Measurements from ENCODE around the gene PRLR.

The PRLR gene

DNA sequence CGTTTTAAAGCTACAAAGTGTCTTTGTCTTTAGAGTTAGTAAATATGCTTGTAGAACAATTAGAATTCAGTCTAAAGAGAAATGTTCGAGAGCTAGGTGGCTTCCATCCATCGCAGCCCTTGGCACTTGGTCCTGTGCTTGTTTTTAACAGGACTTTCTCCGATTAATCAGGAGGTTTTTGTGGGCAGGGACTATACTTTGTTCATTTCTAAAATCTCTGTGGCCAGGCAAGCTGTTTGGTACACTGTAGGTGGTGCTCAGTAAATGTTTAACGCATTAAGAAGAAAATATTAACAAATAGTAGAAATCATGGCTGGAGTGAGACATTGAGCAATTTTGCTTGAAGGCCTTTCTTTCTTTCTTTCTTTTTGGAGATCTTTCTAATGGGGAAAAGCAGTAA is 203.3 kb downstream of the PRLR start:
- no peak for DNase-seq

DNA sequence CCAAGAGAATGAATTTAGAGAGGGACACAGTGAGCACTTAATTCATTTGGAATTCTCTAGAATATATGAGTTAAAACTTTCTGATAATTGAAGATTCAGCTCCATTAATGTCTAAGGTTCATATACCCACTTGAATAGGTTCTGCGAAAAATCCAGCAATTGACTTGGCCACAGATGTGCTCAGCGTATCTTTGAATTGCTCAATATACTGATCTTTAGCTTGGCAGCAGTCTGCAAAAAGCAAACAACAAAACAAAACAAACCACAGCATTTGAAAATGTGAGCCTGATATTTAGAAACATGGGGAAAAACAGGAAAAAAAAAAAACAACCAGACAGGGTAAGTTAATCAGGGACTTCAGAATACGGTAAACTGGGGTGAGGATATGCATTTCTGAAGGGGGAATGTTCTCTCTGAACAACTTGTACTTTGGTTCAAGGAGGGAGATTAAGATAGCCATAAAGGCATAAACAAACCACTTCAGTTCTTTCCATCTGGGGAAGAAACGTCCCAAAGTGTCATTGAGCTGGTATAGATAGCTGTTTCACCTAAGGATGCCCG is 203.9 kb downstream of the PRLR start:
- DNase-seq = no peak

DNA sequence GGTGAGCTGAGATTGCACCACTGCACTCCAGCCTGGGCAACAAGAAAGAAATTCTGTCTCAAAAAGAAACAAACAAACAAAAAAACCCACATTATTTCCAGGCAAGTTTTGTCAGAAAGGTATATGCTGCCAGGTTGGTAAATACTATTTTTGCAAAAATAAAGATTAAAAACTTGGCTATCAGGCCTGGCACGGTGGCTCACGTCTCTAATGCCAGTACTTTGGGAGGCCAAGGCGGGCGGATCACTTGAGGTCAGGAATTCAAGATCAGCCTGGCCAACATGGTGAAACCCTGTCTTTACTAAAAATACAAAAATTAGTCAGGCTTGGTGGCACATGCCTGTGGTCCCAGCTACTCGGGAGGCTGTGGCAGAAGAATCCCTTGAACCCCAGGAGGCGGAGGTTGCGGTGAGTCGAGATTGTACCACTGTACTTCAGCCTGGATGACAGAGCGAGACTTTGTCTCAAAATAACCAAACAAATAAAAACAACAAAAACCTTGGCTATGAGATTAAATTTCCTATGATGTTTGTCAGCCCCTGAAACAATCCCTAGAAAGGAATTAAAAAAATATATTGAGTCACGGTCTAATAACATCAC is 205.3 kb downstream of the PRLR start:
- DNase-seq = no peak

DNA sequence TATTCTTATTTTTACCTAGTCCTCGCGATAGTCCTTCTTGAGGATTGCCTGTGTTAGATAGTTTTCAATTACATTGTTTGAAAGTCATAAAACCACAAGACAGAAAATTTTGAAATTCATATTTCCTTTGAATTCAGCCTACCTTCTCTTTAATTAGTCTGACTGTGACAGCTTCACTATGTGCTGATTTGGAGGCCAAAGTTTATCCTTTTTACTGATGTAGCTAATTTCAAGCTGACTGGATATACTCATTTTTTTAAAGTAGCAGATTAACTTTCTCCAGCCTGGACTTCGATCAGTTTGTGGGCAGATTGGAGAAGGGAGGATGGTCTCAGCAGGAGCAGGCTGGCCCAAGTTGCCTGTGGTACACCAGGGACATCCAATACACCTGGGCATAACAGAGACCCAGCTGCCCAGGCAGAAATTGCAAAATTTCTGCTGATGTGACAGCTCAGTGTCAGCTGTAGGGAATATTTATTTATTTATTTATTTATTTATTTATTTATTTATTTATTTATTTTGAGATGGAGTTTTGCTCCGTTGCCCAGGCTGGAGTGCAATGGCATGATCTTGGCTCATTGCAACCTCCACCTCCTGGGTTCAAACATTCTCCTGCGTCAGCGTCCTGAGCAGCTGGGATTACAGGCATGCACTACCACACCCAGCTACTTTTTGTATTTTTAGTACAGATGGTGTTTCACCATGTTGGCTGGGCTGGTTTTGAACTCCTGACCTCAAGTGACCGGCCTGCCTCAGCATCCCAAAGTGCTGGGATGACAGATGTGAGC is 206.7 kb downstream of the PRLR start:
- DNase-seq = no peak

DNA sequence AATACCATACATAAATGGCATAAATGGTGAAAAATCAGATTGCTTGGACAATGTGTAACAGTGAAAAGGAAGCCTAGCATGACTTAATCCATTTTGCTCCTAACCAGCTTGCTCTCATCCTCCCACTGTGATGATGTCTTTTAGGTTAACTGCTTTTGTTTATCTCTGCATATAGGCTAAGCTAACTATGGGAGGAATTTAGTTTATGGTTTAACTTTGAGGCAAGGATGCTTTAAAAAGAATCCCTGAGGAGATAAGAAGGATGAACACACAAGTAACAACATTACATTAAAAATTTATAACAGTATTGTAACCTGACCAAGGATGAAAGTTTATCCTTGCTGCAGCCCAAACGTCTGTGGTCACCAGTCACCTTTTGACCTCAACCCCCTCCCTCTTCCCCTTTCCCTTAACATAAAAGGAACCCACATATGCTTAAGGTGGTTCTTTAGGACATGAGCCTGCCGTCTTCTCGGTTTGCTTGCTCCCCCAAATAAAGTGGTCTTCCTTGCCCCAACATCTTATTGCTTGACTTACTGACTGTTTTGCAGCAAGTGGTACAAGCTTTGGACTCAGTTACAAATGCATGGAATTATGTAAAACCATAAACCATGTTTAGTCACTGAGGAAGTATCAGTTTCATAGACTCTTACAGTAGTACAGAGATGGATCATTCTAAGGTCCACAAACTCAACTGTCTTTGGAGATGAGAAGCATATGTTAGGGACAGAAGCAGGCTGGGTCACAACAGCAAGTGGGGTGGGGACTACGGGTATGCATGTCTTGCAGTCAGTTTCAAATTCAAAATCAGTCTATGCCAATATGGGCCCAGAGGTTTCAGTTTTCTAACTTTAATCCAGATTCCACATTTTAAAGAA is 213.9 kb downstream of the PRLR start:
- DNase-seq = no peak

DNA sequence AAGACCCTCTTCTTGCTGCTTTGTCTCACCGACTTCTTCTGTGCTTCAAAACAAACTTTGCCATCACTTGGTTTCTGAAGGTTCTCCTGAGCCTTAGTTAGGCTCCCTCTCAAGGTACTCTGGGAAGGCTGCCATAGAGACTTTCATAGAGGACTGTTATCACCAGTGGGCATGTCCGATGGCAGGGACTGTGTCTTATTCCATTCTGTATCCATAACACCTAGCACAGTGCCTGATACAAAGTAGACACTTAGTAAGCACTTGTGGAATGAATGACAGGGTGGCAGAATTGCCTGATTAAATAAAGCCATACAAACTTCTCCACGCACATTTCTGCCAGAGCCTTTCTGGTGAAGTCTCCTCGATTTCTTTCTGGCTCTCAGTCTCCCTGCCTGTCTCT is 215.2 kb downstream of the PRLR start:
- no peak for DNase-seq

DNA sequence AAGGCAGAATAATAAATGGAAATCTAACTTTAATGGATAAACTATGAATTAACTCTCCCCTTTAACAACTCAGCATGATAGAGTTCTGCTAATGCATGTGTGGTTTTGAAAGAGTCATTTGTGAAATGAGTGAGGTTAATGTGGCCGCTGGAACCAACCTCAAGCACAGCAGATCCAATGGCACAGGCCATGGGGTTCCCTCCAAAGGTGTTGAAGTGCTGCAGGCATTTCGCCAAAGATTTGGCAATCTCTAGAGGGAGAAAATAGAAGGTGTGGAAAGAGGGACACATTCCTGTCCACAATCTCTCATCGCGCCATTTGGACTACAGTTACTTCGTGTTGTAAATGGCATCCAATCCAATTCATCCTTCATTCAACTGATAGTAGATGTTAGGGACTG is 217.5 kb downstream of the PRLR start:
- no peak for DNase-seq

DNA sequence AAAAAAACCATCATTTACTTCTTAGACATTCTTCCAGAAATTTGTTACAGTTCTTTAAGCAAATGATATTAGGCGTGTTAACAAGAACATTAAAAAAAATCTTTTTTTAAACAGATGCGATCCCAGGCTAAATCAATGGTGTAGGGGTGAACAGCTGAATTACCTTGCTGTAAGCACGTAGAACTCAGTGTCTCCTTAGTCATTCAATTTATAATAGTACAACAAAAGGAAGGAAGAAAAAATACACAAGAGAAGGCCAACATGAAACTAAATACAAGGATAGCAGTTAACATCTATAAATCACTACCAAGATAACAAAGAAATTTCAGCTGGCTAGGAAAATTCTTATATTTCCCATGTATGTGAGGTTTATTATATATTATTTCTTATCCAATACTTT is 217.9 kb downstream of the PRLR start:
- DNase-seq = no peak

DNA sequence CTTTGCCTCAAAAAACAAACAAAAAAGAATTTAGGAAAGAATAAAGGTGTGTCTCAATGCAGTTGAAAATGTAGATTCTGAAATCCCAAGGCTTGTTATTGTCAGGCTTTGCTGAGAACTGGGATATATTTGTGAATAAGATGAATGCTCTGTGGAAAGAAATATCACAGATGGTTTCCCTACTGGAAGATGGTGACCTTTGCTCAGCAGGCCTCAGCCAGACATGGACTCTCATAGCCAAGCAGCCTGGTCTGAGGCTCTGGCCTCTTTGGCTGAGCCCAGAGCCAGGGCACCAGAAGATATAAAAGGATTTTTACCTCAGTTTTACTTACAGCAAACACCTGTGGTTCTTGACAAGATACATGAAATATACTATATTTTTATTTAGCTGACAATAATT is 219.6 kb downstream of the PRLR start:
- DNase-seq = no peak

DNA sequence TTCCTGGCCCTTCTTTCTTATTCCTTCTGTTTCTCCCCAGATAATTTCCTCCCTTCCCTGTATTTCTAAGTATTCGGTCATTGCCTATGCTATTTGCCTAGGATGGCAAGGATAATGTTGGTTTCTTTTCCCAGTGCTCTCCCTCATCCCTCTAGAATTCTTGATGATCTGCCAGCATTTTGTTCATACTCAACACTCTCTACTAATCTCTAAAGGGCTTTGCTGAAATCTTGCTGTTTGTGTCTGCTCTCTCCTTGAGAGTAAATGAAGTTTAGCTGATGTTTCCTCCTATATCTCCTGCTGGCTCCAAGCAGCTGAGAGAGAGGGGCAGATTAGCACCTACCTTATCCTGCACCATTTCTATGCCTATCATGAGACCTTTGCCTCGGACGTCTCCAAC is 220.6 kb downstream of the PRLR start:
- DNase-seq = no peak

DNA sequence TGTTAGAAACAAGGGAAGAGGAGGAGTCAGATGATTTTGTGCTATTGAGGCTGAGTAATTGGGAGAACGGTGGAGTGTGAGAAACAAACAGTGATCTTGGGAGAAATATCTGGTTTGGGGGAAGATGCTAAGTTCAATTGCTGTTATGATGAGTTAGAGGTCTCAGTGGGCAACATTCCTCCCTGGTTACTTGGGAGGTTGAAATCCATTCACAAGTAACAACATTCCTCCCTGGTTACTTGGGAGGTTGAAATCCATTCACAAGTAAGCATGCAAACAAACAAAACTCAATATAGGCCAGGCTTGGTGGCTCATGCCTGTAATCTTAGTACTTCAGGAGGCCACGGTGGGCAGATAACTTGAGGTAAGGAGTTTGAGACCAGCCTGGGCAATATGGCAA is 221.3 kb downstream of the PRLR start:
- DNase-seq = no peak

DNA sequence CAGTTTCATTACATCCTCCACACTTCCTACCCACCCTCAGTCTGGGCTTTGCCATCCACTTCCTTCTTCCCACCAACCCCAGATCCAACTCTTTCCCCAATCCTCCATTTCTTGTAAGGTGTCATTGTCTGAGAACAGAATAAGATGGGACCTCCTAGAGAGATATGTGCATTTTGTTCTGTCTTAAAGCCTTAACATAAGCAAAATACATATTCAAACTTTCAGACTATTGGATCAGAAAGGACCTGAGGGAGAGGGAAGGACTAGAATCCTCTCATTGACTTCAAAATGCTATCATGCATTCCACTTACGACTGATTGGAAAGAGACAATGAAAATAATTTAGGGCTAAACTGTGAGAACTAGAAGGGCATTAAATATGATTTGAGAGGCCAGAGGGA is 225.5 kb downstream of the PRLR start:
- DNase-seq = no peak

DNA sequence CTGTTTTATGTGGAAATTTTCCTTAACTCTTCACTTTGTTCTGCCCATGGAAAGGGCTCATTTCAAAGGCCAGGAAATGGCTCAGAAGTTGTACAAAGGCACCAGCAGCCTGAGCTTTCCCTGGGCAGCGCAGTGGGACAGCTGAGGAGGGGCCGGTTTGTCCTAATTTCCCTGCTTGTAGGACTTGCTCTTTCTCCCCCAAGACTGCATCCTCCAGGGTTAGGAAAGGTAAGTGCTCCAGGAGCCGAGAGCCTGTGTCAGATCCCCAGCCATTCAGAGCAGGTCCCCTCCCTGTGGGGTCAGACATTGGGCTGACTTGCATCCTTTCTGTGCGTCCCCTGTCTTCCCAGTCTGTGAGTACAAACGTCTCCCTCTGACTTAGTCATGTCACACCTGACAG is 226.1 kb downstream of the PRLR start:
- DNase-seq = no peak

DNA sequence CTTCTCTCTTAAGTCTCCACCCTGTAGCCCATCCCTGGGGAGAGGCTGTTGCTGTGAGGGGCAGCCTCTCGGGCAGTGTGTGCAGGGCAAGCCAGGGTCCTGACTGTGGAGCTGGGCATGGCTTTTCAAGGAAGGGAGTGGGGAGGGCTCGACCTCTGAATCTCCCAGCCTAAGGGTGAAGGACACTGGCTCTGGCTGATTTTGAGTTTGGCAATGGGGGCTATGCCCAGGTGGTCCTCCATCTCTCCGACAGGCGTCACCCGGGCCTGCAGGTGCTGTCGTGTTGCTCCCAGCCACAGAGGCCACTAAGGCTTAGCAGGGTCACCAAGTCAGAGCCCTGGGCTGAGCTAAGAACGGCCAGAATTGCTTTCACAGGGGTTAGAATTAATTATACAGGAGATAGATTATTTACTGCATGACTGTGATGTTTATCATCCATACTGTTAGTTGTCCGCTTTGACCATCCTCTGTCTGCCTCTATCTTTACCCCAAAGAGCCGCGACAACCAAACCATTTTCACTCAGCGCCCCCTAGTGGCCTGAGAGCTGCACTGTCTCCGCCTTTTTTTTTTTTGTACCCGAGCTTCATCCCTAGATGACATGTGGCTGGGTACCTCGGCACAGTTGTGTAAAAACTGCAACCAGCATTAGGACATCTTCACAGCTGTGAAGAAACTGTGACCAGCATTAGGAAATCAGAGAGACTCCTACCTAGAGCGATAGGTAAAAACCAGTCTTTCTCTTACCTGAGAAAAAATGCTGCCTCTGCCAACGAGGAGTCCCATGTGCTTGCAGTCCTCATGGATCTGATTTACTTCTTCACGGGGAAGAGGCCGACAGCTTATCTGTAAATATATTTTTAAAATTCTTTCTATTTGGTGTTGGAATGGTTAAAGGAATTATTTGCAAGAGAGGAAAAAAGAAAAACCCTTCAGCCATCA is 227.0 kb downstream of the PRLR start:
- peak; percentile 64 for DNase-seq

DNA sequence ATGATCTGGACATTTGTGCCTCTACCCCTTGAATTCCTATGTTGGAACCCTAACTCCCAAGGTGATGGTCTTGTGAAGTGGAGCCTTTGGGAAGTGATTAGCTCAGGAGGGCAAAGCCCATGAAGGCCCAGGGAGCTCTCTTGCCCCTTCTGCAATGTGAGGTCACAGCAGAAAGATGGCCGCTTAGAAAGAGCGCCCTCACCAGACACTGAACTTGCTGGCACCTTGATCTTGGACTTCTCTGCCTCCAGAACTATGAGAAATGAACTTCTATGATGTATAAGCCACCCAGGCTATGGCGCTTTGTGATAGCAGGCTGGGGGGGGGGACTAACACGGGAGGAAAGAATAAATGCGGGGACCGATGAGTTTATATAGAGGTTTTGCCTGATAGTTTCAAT is 227.8 kb downstream of the PRLR start:
- DNase-seq = no peak

DNA sequence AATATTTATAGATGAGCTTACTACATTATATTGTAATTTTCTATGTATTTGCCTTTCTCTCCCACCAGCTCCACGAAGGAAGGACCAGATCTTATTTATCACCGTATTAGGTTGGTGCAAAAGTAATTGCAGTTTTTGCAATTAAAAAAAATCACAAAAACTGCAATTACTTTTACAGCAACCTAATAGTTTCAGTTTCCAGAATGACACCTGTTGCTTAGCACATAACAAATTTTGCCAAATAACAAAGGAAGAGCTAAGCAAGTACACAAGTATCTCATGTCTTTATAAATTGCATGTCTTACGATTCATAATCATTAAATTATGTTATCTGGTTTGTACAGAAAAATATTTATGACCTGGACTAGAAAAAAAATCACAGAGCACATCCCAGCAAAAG is 228.4 kb downstream of the PRLR start:
- DNase-seq = no peak

Measured in NCI-H1694 treated with DMSO at 0.1 percent for 48 hours (cell line).